Lung (tissue), 4 donors: ENCODE measurements around the gene SH3PXD2B. TPM values are rescaled to one million over a fixed set of nuclear protein-coding genes. Genes with fewer than 3 reads are reported as not detected.

ENCODE experiments used
- polyA plus RNA-seq, 2 donors: library from polyadenylated mRNA; stranded (reverse); fragments of 200-250 nt; gene quantifications; one replicate each; pipeline ENCODE4 v1.2.1, GENCODE V29; 2013
- total RNA-seq, 2 donors: library from RNA; depleted of rRNA in 1 of 2; stranded (reverse); fragments of >200 nt in 1 of 2; gene quantifications; one replicate each; pipeline ENCODE4 v1.2.1, GENCODE V29; 2014 to 2021
- donor health status: Bipolar disorder and iron deficiency.
- donor health status: healthy.
- donor health status: DM: yes; HTN: yes; CAD: no.

The SH3PXD2B gene
- total and polyA plus RNA-seq, 4 donors: 8.0 to 56.0 (median 21.4) TPM

Other genes with a start within 250 kb of the SH3PXD2B start
- 10 to 100 TPM; 11.7 to 53.5 TPM for gene UBTD2, start 170.8 kb downstream of the SH3PXD2B start, total RNA-seq
- 10 to 100 TPM in 1 of 2 donors, 1 to 10 TPM in 1; 8.1 to 10.9 TPM for gene UBTD2, start 170.8 kb downstream of the SH3PXD2B start, polyA plus RNA-seq
- gene NEURL1B, start 186.7 kb upstream of the SH3PXD2B start, total RNA-seq: 10 to 100 TPM; 17.5 to 26.4 TPM
- gene NEURL1B, start 186.7 kb upstream of the SH3PXD2B start, polyA plus RNA-seq: 1 to 10 TPM; 5.1 to 6.0 TPM